HL-60 (cell line): ENCODE measurements around the gene PKD1L1.

Experiments
- DNase-seq, 2 experiments: peaks; one replicate each; pipeline ENCODE4 v3.0.0-alpha.2; 2010 to 2020; ENCODE audit warnings: low read depth in 1 of 2, low spot score in 1 of 2
- H3K27ac ChIP-seq: fragments of 250-450 bp; sonication (Bioruptor Pico); replicated peaks from 2 replicates; pipeline ENCODE4 v1.5.1; 2020; ENCODE audit warnings: mild to moderate bottlenecking, moderate library complexity
- H3K27me3 ChIP-seq: fragments of 250-450 bp; sonication (Bioruptor Pico); 2 replicates; pipeline ENCODE4 v1.5.1; 2021; ENCODE audit warnings: mild to moderate bottlenecking, moderate library complexity; ENCODE audit not compliant: insufficient read depth, poor library complexity, severe bottlenecking
- H3K4me3 ChIP-seq: replicated peaks from 2 replicates; pipeline ENCODE4 v1.5.1; 2011; ENCODE audit warnings: mild to moderate bottlenecking, control low read depth, low read length; ENCODE audit not compliant: insufficient read depth
- CTCF ChIP-seq: IDR thresholded peaks from one replicate; pipeline ENCODE4 v1.5.1; 2011; ENCODE audit warnings: low read length, control low read depth, inconsistent platforms; ENCODE audit not compliant: insufficient read depth
- GABPA ChIP-seq: IDR thresholded peaks from 2 replicates; pipeline ENCODE4 v1.6.1; 2012; ENCODE audit warnings: low read depth
- POLR2AphosphoS5 ChIP-seq: IDR thresholded peaks from 2 replicates; pipeline ENCODE4 v1.6.1; 2012; ENCODE audit warnings: low read depth
- REST ChIP-seq: IDR thresholded peaks from 2 replicates; pipeline ENCODE4 v1.6.1; 2012; ENCODE audit warnings: low read depth; ENCODE audit not compliant: insufficient replicate concordance
- SPI1 ChIP-seq: IDR thresholded peaks from 2 replicates; pipeline ENCODE4 v1.6.1; 2012; ENCODE audit warnings: low read depth, mild to moderate bottlenecking, borderline replicate concordance

Gene PKD1L1

GRCh38 chr7:47751043-47751442, 197.2 kb downstream of the PKD1L1 start:
- Histone ChIP-seq H3K27ac (no peak overlapping the region), H3K27me3 (no peaks in the 10 kb centered on the region), H3K4me3 (no peak overlapping the region)
- no peak for TF ChIP-seq REST
- TF ChIP-seq POLR2AphosphoS5: no peak
- TF ChIP-seq GABPA: no peak
- no peak for TF ChIP-seq CTCF
- TF ChIP-seq SPI1: no peak
- DNase-seq: no peak

- Histone ChIP-seq H3K27ac (no peak overlapping the region), H3K27me3 (no peaks in the 10 kb centered on the region), H3K4me3 (no peak overlapping the region)
- TF ChIP-seq REST (no peak), CTCF (no peak), SPI1 (no peak), GABPA (no peak), POLR2AphosphoS5 (no peak)
- DNase-seq: no peak
These were observed 200.2 kb downstream of the PKD1L1 start for GRCh38 chr7:47748041-47748440.

- no peaks in the 10 kb centered on the region for H3K27me3 ChIP-seq
- DNase-seq: no peak
- TF ChIP-seq POLR2AphosphoS5 (no peak), REST (no peak), CTCF (no peak)
- no peak overlapping the region for H3K4me3 ChIP-seq
- no peak overlapping the region for H3K27ac ChIP-seq
These were observed 201.1 kb downstream of the PKD1L1 start for GRCh38 chr7:47747160-47747559.
